IMR-90 (cell line): ENCODE results near the gene ZCCHC17. TPM values are rescaled to one million over a fixed set of nuclear protein-coding genes. Genes with fewer than 3 reads are reported as not detected.

ENCODE experiments used
- ATAC-seq: fragments of 200-7000 bp; cut with Tn5 transposase; 2 replicates; pipeline ENCODE4 v1.9.1; 2020; ENCODE audit warnings: low read depth, mild to moderate bottlenecking, moderate library complexity
- BruUV-seq: library from RNA; stranded (reverse); fragments of 400-500 nt; replicated peaks from 2 replicates; lab custom pipeline; 2021; lab: Mats Ljungman, UMichigan
- CTCF ChIA-PET: fragments of 300-600 bp; formaldehyde crosslinking; extraction: SDS; loops from one replicate; lab custom pipeline; 2021; ENCODE audit warnings: antibody characterized with exemption; lab: Yijun Ruan, JAX
- POLR2A ChIA-PET: fragments of 300-600 bp; sonication (Branson Sonifier 250); formaldehyde crosslinking; loops from one replicate; lab custom pipeline; 2022; ENCODE audit warnings: antibody characterized with exemption; ENCODE audit not compliant: unreplicated experiment; lab: Charles Lee
- DNase-seq: peaks from one replicate; pipeline ENCODE4 v3.0.0; 2013
- H2AFZ ChIP-seq: replicated peaks from 2 replicates; pipeline ENCODE3; 2013; ENCODE audit warnings: low read length, mild to moderate bottlenecking; ENCODE audit not compliant: poor library complexity
- H2AK5ac ChIP-seq: 2 replicates; pipeline ENCODE4 v1.6.1; 2013; ENCODE audit warnings: low read depth, low read length, inconsistent platforms
- H2AK9ac ChIP-seq: replicated peaks from 2 replicates; pipeline ENCODE3; 2013; ENCODE audit warnings: mild to moderate bottlenecking, low read depth, low read length, moderate library complexity; ENCODE audit not compliant: poor library complexity
- H2BK120ac ChIP-seq: 2 replicates; pipeline ENCODE4 v1.6.1; 2013; ENCODE audit warnings: low read depth, low read length, inconsistent platforms
- H2BK15ac ChIP-seq: 3 replicates; pipeline ENCODE4 v1.6.1; 2013; ENCODE audit warnings: low read depth, low read length, inconsistent platforms
- H2BK20ac ChIP-seq: 2 replicates; pipeline ENCODE4 v1.6.1; 2013; ENCODE audit warnings: low read depth, mild to moderate bottlenecking, inconsistent platforms, low read length, moderate library complexity
- H2BK5ac ChIP-seq: 2 replicates; pipeline ENCODE4 v1.6.1; 2013; ENCODE audit warnings: mild to moderate bottlenecking, low read depth, low read length, inconsistent platforms; ENCODE audit not compliant: poor library complexity, severe bottlenecking
- H3K14ac ChIP-seq: replicated peaks from 2 replicates; pipeline ENCODE4 v1.6.1; 2013; ENCODE audit warnings: low read depth, low read length, inconsistent platforms
- H3K18ac ChIP-seq: 2 replicates; pipeline ENCODE4 v1.6.1; 2013; ENCODE audit warnings: low read depth, low read length, control low read depth
- H3K23ac ChIP-seq: 2 replicates; pipeline ENCODE4 v1.6.1; 2013; ENCODE audit warnings: low read depth, low read length, inconsistent platforms
- H3K27ac ChIP-seq: 2 replicates; pipeline ENCODE4 v1.5.1; 2013; ENCODE audit warnings: mild to moderate bottlenecking, control low read depth, low read length; ENCODE audit not compliant: insufficient read depth
- H3K27me3 ChIP-seq: 2 replicates; pipeline ENCODE4 v1.6.1; 2013; ENCODE audit warnings: low read length; ENCODE audit not compliant: control insufficient read depth, insufficient read depth
- H3K36me3 ChIP-seq: 2 replicates; pipeline ENCODE4 v1.6.1; 2013; ENCODE audit warnings: low read length, mixed read lengths; ENCODE audit not compliant: control insufficient read depth, insufficient read depth
- H3K4ac ChIP-seq: 2 replicates; pipeline ENCODE4 v1.6.1; 2013; ENCODE audit warnings: low read depth, low read length, inconsistent platforms
- H3K4me1 ChIP-seq: 2 replicates; pipeline ENCODE4 v1.6.1; 2013; ENCODE audit warnings: low read length, mixed read lengths; ENCODE audit not compliant: control insufficient read depth, insufficient read depth
- H3K4me2 ChIP-seq: 2 replicates; pipeline ENCODE4 v1.6.1; 2013; ENCODE audit warnings: low read depth, mild to moderate bottlenecking, control low read depth, low read length, moderate library complexity
- H3K4me3 ChIP-seq: 2 replicates; pipeline ENCODE4 v1.5.1; 2013; ENCODE audit warnings: low read depth, mild to moderate bottlenecking, control low read depth, low read length, moderate library complexity; ENCODE audit not compliant: insufficient read depth
- H3K56ac ChIP-seq: 2 replicates; pipeline ENCODE4 v1.6.1; 2013; ENCODE audit warnings: low read length, inconsistent platforms; ENCODE audit not compliant: insufficient read depth; ENCODE audit errors: extremely low read depth
- H3K79me1 ChIP-seq, 2 experiments: 2 replicates each; pipeline ENCODE4 v1.6.1; 2013; ENCODE audit warnings: low read length in 2 of 2, inconsistent platforms in 1 of 2, low read depth in 1 of 2
- H3K9ac ChIP-seq: 2 replicates; pipeline ENCODE4 v1.6.1; 2013; ENCODE audit warnings: low read depth, low read length, control low read depth
- H3K9me1 ChIP-seq: 2 replicates; pipeline ENCODE4 v1.6.1; 2013; ENCODE audit warnings: low read length, inconsistent platforms; ENCODE audit not compliant: insufficient read depth
- H3K9me3 ChIP-seq: 2 replicates; pipeline ENCODE4 v1.6.1; 2013; ENCODE audit warnings: low read length; ENCODE audit not compliant: control insufficient read depth, insufficient read depth
- H4K20me1 ChIP-seq: 2 replicates; pipeline ENCODE4 v1.6.1; 2013; ENCODE audit warnings: low read length, inconsistent platforms; ENCODE audit not compliant: insufficient read depth
- H4K5ac ChIP-seq: 2 replicates; pipeline ENCODE4 v1.6.1; 2013; ENCODE audit warnings: mild to moderate bottlenecking, low read depth, low read length, control low read depth
- H4K8ac ChIP-seq, 2 experiments: 2 replicates each; pipeline ENCODE4 v1.6.1; 2013; ENCODE audit warnings: low read depth in 2 of 2, low read length in 2 of 2, control low read depth in 1 of 2, inconsistent platforms in 1 of 2
- H4K91ac ChIP-seq: 2 replicates; pipeline ENCODE4 v1.6.1; 2013; ENCODE audit warnings: low read depth, low read length, inconsistent platforms; ENCODE audit not compliant: insufficient read depth
- POLR2A ChIP-seq: IDR thresholded peaks from 2 replicates; pipeline ENCODE4 v1.6.1; 2012; ENCODE audit warnings: mild to moderate bottlenecking, low read depth, low read length
- RFX5 ChIP-seq: IDR thresholded peaks from 2 replicates; pipeline ENCODE4 v1.8.0; 2012; ENCODE audit warnings: low read depth, mild to moderate bottlenecking, low read length, moderate library complexity
- SMC3 ChIP-seq: fragments of 150-350 bp; IDR thresholded peaks from 2 replicates; pipeline ENCODE4 v1.6.1; 2016; ENCODE audit warnings: low read depth, mild to moderate bottlenecking, antibody characterized with exemption, low read length, moderate library complexity
- WGBS, 2 experiments: methylation state at CpG; one replicate each; pipeline versions ENCODE4 v1.1.5 to v1.1.7; 2013; ENCODE audit warnings: missing lambda C conversion rate in 2 of 2; ENCODE audit not compliant: insufficient read length in 1 of 2; ENCODE audit errors: extremely low coverage in 2 of 2; 5-methylcytosine and 5-hydroxymethylcytosine counted together
- dilution Hi-C: fragments of 300-500 bp; cut with HindIII; formaldehyde crosslinking; loops from one replicate; pipeline ENCODE4 v1.14.3; 2018; ENCODE audit warnings: low sequenced_read_pairs; ENCODE audit not compliant: unreplicated experiment
- in situ Hi-C: fragments of 300-500 bp; cut with MboI; formaldehyde crosslinking; loops from 3 replicates; pipeline ENCODE4 v1.14.3; 2019; ENCODE audit warnings: low sequenced_read_pairs, inconsistent platforms, mixed read lengths
- intact Hi-C: fragments of 100-400 bp; cut with micrococcal nuclease; formaldehyde crosslinking; loops from 2 replicates; pipeline ENCODE4 v1.10.0; 2022
- polyA plus RNA-seq, 3 experiments: library from polyadenylated mRNA; depleted of rRNA; stranded (reverse); fragments of >200 nt; gene quantifications; 2 replicates each; pipeline ENCODE4 v1.2.3, GENCODE V29; 2012; ENCODE audit warnings: low replicate concordance in 1 of 3
- total RNA-seq: library from RNA; depleted of rRNA; stranded (reverse); fragments of >200 nt; gene quantifications from 2 replicates; pipeline ENCODE4 v1.2.3, GENCODE V29; 2012
- TF ChIP-seq, protein P1 (sequence below): fragments of 150-350 bp; IDR thresholded peaks from 2 replicates; pipeline ENCODE4 v1.6.1; 2017; ENCODE audit warnings: mild to moderate bottlenecking, antibody characterized with exemption, low read length, low read depth
- TF ChIP-seq, protein P2 (sequence below): fragments of 150-350 bp; IDR thresholded peaks from 2 replicates; pipeline ENCODE4 v1.6.1; 2016; ENCODE audit warnings: low read depth, mild to moderate bottlenecking, low read length, moderate library complexity, borderline replicate concordance

The ZCCHC17 gene
- total and polyA plus RNA-seq, 2 of the 4 experiments (the other 2 are of a cell fraction): 48.4 to 48.9 TPM

DNA sequence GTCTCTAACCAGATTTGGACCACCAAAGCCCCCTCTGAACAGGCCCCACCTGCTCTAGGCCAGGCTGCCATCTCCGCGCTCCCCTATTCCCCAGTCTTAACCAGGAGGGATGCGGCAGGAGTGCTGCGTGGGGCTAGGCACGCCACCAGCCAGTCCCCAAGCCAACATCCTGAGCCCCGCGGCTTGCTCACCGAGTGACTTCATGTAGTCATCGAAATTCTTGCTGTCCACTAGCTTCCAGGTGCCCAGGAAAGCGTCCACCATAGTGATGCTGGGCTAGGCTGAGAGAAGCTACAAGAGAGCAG is 75.9 kb downstream of the ZCCHC17 start:
- Histone ChIP-seq H3K4ac (peak overlapping the region; percentile 78), H4K8ac (peak overlapping the region; percentile 6 to 86; a peak in 2 of 4 replicates), H3K36me3 (no peaks in the 10 kb centered on the region), H3K4me1 (peaks cover 7% of the 10 kb centered on the region), H3K9me3 (no peaks in the 10 kb centered on the region), H2AK5ac (peak overlapping the region; percentile 61; the same call in 1 of the 2 replicates), H4K20me1 (no peaks in the 10 kb centered on the region), H3K9me1 (peaks cover 7% of the 10 kb centered on the region), H3K14ac (peak overlapping the region; percentile 86; the same call in 1 of the 2 replicates), H3K4me2 (peak overlapping the region; percentile 73), H3K4me3 (no peak overlapping the region), H4K91ac (no peak overlapping the region), H3K27me3 (no peaks in the 10 kb centered on the region), H3K79me1 (no peaks in the 10 kb centered on the region), H4K5ac (no peak overlapping the region), H3K56ac (no peak overlapping the region), H2BK20ac (0 out of 2 replicates have a peak overlapping the region, but pooled peaks have one; percentile 33), H2BK5ac (no peak overlapping the region), H2AFZ (peak overlapping the region; percentile 92), H2BK15ac (no peak overlapping the region), H3K23ac (no peak overlapping the region), H3K27ac (no peak overlapping the region), H3K9ac (no peak overlapping the region), H3K18ac (no peak overlapping the region), H2AK9ac (peak overlapping the region; percentile 89), H2BK120ac (peak overlapping the region; percentile 37; the same call in 1 of the 2 replicates)
- intact Hi-C loops: no loop called here
- BruUV-seq: no TSS peak
- in situ Hi-C loops: no loop called here
- no peak for ATAC-seq
- ChIA-PET CTCF (interaction anchor here (0.9 to 1.1 kb wide), 3 partner anchors 10 to 22 kb away, joined by 3 to 4 read pairs (median 4); no protein-coding TSS in a partner anchor), POLR2A (no interaction called here)
- dilution Hi-C loops: no loop called here
- TF ChIP-seq POLR2A: no peak
- TF ChIP-seq SMC3: no peak
- TF ChIP-seq, protein P1, sequence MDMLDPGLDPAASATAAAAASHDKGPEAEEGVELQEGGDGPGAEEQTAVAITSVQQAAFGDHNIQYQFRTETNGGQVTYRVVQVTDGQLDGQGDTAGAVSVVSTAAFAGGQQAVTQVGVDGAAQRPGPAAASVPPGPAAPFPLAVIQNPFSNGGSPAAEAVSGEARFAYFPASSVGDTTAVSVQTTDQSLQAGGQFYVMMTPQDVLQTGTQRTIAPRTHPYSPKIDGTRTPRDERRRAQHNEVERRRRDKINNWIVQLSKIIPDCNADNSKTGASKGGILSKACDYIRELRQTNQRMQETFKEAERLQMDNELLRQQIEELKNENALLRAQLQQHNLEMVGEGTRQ: no peak
- TF ChIP-seq RFX5: no peak
- TF ChIP-seq, protein P2, sequence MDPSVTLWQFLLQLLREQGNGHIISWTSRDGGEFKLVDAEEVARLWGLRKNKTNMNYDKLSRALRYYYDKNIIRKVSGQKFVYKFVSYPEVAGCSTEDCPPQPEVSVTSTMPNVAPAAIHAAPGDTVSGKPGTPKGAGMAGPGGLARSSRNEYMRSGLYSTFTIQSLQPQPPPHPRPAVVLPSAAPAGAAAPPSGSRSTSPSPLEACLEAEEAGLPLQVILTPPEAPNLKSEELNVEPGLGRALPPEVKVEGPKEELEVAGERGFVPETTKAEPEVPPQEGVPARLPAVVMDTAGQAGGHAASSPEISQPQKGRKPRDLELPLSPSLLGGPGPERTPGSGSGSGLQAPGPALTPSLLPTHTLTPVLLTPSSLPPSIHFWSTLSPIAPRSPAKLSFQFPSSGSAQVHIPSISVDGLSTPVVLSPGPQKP: no peak
- DNase-seq: no peak
- 32% methylated on average over 8 of the region's 10 CpGs; no CpG with 5 or more reads in 1 of the 2 experiments for WGBS, 2 experiments
